Activated CD4-positive, CD25-positive, alpha-beta regulatory T cell treated with anti-CD3 and anti-CD28 coated beads, Interleukin-2, amount 50 U/mL, for 24 hours (primary cell): Measurements from ENCODE around the gene FNDC3B.

Experiments used
- ATAC-seq, 2 donors: fragments of 150-1000 bp; cut with Tn5 transposase; one replicate each; pipeline ENCODE4 v1.10.0; 2021; ENCODE audit warnings: mild to moderate bottlenecking in 1 of 2, moderate library complexity in 1 of 2

The FNDC3B gene

DNA sequence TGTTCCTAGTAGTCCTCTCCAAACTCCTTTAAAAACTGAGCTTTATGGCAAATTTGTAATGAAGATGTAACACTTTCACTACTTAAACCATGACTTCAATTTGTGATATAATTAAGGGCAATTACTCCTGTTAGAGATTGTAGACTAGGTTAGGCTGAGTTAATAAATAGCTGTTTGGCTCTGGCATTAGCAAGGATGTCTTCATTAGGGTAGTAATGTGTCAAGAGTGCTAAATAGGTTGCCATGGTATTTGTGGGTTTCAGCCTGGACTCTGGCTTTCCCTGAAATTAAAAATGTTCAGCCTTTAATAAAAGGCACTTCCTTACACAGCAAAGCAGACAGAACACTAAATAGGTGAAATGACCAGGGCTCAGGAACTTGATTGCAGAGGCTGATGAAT lies 337.0 kb downstream of the FNDC3B start:
- ATAC-seq: no peak

GRCh38 chr3:172376881-172377280 lies 337.5 kb downstream of the FNDC3B start:
- no peak for ATAC-seq

GRCh38 chr3:172378439-172378838 lies 339.1 kb downstream of the FNDC3B start:
- ATAC-seq: no peak

- no peak for ATAC-seq
These were observed 340.0 kb downstream of the FNDC3B start for GRCh38 chr3:172379372-172379771.

- no peak for ATAC-seq
These were observed 341.3 kb downstream of the FNDC3B start for GRCh38 chr3:172380632-172381031.

GRCh38 chr3:172383306-172383796 lies 344.0 kb downstream of the FNDC3B start:
- no peak for ATAC-seq

- no peak for ATAC-seq
These were observed 345.5 kb downstream of the FNDC3B start for GRCh38 chr3:172384836-172385235.

DNA sequence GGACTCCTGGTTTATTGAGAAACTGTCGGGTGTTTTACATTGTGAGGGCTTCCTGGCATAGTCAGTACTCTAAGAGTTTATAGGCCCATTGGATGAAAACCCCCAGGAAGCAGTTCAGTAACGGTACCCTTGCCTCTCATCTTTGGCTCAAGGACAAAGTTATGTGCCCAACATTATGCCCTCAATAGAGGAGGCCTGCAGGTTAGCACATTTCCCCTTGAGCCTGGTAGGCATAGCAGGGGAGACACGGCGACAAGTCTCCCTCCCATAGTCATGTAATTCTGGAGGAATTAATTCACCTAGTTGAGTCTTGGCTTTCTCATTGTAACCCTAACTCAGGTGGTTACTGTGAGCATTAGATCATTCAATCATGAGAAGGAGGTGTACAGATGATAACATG lies 348.4 kb downstream of the FNDC3B start:
- no peak for ATAC-seq

DNA sequence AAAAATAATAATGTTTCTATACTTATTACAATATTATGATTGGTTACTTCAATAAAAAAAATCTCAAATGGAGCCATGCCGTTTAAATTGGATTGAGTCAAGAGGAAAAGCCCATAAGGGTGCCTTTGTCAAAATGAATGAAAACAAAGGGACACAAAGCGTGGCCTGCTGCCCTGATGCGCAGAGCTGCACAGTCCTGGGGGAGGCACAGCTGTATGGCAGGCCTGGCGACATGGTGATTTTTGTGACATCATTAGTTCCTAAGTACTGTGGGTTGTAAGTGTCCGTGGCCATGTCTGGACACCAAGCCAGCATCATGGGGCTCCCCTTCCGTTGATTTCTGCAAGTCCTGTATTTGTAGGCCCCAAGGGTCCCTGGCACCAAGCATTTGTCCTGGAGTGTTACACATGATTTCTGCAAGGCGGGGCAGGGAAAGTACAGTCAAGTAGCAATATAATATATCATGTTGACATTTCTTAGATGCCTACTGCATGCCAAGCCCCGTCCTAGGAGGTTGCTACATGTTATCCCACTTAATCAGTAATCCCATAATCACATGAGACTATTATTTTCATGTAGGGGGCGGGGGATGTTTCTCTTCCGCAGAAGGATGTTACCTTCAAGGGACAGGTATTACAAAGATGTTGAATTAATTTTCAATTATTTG lies 349.2 kb downstream of the FNDC3B start:
- ATAC-seq: no peak

GRCh38 chr3:172390792-172391191 lies 351.4 kb downstream of the FNDC3B start:
- no peak for ATAC-seq

DNA sequence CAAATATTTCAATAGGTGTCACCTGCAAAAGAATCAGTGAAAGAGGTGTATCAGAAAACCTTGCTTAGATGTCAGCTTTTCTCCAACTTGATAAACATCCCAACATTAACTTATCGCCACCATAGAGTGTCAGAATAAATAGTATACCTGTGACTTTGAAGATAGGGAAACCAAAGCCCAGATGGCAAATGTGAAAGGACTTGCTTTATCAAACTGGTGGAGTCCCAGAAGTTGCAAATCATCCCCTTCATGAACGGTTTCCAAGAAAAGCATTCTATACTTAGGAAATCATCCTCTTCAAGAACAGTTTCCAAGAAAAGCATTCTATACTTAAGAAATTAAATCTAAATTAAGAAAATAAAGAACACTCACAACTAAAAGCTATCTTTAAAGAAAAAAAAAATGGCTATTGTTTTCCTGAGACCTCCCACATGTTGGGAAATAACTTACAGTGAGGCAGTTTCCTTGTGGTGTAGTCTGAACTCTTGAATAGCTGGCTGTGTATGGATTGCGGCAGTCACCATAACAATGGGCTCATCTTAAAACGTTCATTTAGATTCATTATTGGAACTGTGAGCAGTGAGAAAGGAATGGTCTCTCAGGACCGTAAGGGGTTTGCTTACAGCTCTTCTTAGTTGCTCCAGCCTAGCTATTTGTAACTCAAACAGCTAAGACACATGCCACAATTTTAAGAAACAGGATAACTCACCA lies 352.4 kb downstream of the FNDC3B start:
- no peak for ATAC-seq

DNA sequence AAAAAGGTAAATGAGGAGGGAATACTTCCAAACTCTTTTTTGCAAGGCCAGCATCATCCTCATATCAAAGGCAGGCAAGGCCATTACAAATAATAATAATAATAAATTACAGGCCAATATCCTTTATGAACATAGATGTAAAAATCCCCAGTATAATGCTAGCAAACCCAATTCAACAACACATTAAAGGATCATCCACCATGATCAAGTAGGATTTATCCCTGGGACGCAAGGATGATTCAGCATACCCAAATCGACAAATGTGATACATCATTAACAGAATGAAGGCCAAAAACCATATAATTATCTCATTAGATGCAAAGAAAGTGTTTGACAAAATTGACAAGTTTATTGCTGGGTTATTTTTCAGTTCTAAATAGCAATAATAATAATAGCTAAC lies 355.3 kb downstream of the FNDC3B start:
- no peak for ATAC-seq

- ATAC-seq: no peak
These were observed 357.0 kb downstream of the FNDC3B start for GRCh38 chr3:172396400-172396799.

DNA sequence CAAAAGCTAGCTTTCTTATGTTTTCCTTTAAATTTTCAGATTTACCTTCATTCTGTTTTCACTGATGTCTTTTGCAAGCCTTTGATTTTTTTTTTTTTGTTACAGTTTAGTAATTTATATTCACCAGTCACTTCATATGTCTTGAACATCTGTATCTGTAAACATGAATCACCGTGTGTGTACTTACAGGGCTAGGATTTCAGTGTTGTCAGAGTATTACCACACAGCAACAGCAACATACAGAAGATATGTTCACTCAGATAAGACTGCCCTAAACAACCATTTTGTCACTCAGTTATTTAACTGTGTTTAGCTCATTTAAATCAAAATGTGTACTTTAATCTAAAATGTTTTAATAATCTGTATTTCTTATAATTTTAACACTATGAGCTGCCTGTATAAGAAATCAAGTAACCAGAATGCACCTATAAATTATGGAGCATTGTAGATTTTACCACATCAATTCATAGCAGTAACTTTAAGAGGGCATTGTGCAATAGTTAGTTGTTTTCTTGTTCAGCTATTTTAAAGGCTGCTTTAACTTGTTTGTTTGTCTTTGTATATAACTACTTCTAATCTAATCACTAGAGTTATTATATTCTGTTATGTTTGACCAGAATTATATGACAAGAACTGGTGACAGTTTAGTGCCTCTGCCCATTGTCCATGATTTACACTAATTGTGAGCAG lies 358.5 kb downstream of the FNDC3B start:
- ATAC-seq: no peak

GRCh38 chr3:172398484-172398883 lies 359.1 kb downstream of the FNDC3B start:
- no peak for ATAC-seq

GRCh38 chr3:172402090-172402489 lies 362.7 kb downstream of the FNDC3B start:
- ATAC-seq: no peak

DNA sequence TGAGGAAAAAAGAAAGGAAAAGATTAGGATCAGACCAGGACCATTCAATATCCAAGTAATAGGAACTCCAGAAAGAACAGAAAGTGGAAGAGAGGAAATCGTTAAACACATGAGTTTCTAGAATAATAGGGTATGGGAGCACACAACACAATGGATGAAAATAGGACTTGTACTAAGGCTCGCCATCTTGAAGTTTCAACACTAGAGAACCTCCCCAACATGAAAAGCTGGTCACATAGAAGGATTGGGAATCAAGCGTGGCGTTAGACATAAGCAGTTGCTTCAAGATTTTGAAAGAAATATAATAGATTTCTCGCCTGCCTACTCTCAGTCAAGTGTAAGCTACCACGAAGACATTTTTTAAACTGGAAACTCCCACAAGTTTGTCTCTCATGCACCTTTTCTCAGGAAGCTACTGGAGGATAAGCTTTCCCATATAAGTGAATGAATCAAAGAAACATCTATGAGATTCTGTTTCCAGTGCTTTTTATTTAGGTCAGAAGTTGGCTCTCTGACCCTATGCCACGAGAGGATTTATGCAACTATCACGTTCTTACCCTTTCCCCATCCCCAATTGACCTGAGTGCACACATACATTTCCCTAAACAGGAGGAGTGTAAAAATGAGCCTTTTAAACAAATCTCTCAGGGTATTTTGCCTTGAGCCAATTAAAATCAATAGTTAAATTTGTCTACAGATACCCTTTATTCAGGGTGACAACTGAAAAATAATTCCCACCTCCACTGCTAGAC lies 363.7 kb downstream of the FNDC3B start:
- no peak for ATAC-seq

DNA sequence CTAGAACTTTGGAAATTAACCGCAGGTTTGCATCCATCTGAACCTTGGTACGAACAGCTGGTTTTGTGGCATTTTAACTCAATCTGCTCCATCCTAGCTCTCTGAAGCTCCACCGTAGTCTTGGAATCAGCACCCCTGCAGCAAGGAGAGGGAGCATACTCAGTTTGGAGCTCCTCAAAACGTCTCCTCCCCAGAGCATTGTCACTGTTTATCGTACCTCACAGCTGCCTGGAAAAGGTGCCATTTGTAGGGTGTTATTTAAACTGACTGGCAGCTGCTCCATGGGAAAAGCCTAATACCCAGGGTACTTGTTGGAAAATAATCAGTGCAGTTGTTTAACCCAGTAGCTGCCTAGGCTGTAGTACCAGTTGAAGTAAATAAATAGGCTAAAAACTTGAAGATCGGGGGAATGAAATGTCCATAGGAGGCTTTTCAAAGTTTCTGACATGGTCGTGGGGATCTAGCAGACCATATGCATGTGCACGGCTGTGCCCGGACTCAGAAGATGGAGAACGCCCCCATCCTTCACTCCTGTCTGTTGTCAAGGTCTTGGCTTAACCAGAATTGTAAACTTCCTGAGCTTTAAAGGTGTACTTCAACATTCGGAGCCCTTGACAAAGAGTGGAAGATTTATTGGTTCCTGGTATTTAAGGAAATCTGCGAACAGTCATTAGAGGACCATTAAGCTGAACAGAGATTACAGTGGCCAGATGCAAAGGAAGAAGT lies 365.0 kb downstream of the FNDC3B start:
- no peak for ATAC-seq

- ATAC-seq: no peak
These were observed 366.5 kb downstream of the FNDC3B start for GRCh38 chr3:172405914-172406313.

- no peak for ATAC-seq
These were observed 368.5 kb downstream of the FNDC3B start for GRCh38 chr3:172407872-172408271.

DNA sequence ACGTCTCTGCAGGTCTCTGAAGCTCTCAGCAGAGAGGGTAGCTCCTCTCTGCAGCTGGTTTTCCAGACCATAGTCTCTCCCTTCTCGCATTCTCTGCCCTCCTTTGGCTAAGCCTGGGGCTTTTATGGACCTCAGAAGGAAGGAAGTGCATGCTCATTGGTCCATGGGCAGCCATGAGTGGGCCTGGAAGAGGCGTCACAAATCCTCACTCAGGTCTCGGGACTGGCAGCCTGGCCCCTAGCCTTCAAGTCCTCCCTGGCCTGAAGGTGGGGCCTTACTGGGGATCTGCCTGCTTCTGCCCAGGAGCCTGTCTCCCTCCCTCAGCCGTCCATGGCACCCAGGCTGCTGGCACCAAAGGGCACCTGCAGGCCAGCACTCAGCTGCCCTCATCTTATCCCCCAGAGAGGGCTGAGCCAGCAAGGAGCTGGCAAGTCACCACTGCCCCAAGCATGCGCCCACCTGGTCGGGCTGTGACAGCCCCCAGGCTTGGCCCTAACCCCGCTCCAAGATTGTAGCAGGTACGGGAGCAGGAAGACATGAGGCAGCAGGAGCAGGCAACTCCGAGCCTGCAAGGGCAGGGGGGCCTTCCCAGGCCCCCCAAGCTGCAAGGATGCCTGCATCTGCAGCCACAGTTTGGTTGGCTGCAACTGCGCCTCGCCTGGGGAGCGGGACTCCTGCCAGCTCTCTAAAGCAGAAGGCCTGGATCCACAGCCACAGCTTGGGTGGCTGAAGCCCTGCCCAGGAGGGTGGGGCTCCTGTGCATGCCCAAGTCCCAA lies 371.5 kb downstream of the FNDC3B start:
- no peak for ATAC-seq
